Posterior cingulate gyrus (tissue), 11 donors: ENCODE data around the gene ZNF345.

Source experiments
- DNase-seq, 10 donors: peaks; one replicate each; pipeline versions ENCODE4 v3.0.0 to v3.0.0-alpha.2; 2020 to 2021; ENCODE audit warnings: mixed read lengths in 3 of 10
- intact Hi-C: fragments of 100-400 bp; cut with DNase I; formaldehyde crosslinking; loops from one replicate; pipeline ENCODE4 v1.15.1; 2023

The ZNF345 gene

GRCh38 chr19:36850559-36851442, at the start of gene ZNF345:
Gene ZNF345, plus strand, starts transcription at chr19:36850876. Its CDS starts 25,955 bp downstream, at chr19:36876831.
- intact Hi-C loops = loop anchor here (1.0 to 10.0 kb wide), 3 partner anchors 12 to 164 kb away; partner anchors contain the start of genes ZNF567, ZNF568, ZNF790 and ZNF829
- peak; percentile 84 to 98 (median 91) for DNase-seq

GRCh38 chr19:36805364-36805763, 45.3 kb upstream of the ZNF345 start:
- no peak for DNase-seq
- intact Hi-C loops = no loop called here

GRCh38 chr19:36807029-36807428, 43.6 kb upstream of the ZNF345 start:
- intact Hi-C loops = no loop called here
- DNase-seq = no peak

- intact Hi-C loops = no loop called here
- no peak for DNase-seq
Observed at GRCh38 chr19:36819130-36819630, 31.5 kb upstream of the ZNF345 start.

- intact Hi-C loops = no loop called here
- no peak for DNase-seq
Observed at GRCh38 chr19:36821758-36822157, 28.9 kb upstream of the ZNF345 start.

- DNase-seq = no peak
- intact Hi-C loops = no loop called here
Observed at GRCh38 chr19:36833430-36833829, 17.2 kb upstream of the ZNF345 start.

- intact Hi-C loops = loop anchor here (5.0 kb wide), 2 partner anchors 65 to 240 kb away; partner anchors contain the start of genes ZNF420 and ZNF850
Observed at GRCh38 chr19:36837176-36837905, 13.3 kb upstream of the ZNF345 start.

GRCh38 chr19:36837906-36838783, 12.5 kb upstream of the ZNF345 start, which contains the start of gene ZNF790:
Gene ZNF790, minus strand, starts transcription at chr19:36838387. Its CDS starts 12,768 bp downstream, at chr19:36825619.
- peak; percentile 87 to 98 (median 92) for DNase-seq
- intact Hi-C loops = loop anchor here (1.0 to 5.0 kb wide), 3 partner anchors 12 to 239 kb away; partner anchors contain the start of genes ZNF345, ZNF420 and ZNF850

More at GRCh38 chr19:36837176-36837905, 13.3 kb upstream of the ZNF345 start:
- DNase-seq = no peak

GRCh38 chr19:36838784-36839324, 11.8 kb upstream of the ZNF345 start:
- DNase-seq = no peak
- intact Hi-C loops = loop anchor here (1.0 to 5.0 kb wide), 3 partner anchors 11 to 238 kb away; partner anchors contain the start of genes ZNF345, ZNF420 and ZNF850

- intact Hi-C loops = no loop called here
- DNase-seq = no peak
Observed at GRCh38 chr19:36847968-36848367, 2.7 kb upstream of the ZNF345 start.

- intact Hi-C loops = loop anchor here (1.0 to 10.0 kb wide), 3 partner anchors 12 to 163 kb away; partner anchors contain the start of genes ZNF567, ZNF568, ZNF790 and ZNF829
- peak; percentile 87 to 99 (median 92) for DNase-seq
Observed at GRCh38 chr19:36849701-36850558, 746 bp upstream of the ZNF345 start.

GRCh38 chr19:36851898-36852297, 1.2 kb downstream of the ZNF345 start:
- DNase-seq = no peak
- intact Hi-C loops = loop anchor here (5.0 to 10.0 kb wide), 2 partner anchors 63 to 165 kb away; partner anchors contain the start of genes ZNF567, ZNF568 and ZNF829

- intact Hi-C loops = no loop called here
Observed at GRCh38 chr19:36876993-36877938, 26.6 kb downstream of the ZNF345 start.

GRCh38 chr19:36891768-36892357, 41.2 kb downstream of the ZNF345 start:
- no peak for DNase-seq
- intact Hi-C loops = no loop called here

More at GRCh38 chr19:36876993-36877938, 26.6 kb downstream of the ZNF345 start:
- no peak for DNase-seq

GRCh38 chr19:36894849-36895383, 44.2 kb downstream of the ZNF345 start:
- no peak for DNase-seq
- intact Hi-C loops = no loop called here

- DNase-seq = no peak
- intact Hi-C loops = no loop called here
Observed at GRCh38 chr19:36898422-36898821, 47.7 kb downstream of the ZNF345 start.
